GM12873 (cell line): Measurements from ENCODE around the gene SLC2A14.
"Not testable (repeated sequence)": the region's sequence is repeated elsewhere in the genome, so short reads cannot be mapped to it uniquely, and the experiment has no call there.

Experiments used
- CTCF ChIP-seq: IDR thresholded peaks from 2 replicates; pipeline ENCODE4 v1.5.1; 2012; ENCODE audit warnings: low read depth, mild to moderate bottlenecking, moderate library complexity, low read length, control low read depth; ENCODE audit not compliant: insufficient read depth; ENCODE audit errors: missing control alignments

Gene SLC2A14

GRCh38 chr12:7797698-7798398, 74.9 kb downstream of the SLC2A14 start:
- no peak for TF ChIP-seq CTCF

- no peak for TF ChIP-seq CTCF
These were observed 79.5 kb downstream of the SLC2A14 start for GRCh38 chr12:7793211-7793610.

GRCh38 chr12:7788884-7789528, 83.7 kb downstream of the SLC2A14 start, which contains the start of gene NANOG:
Gene NANOG, plus strand, starts transcription at chr12:7789402. Its CDS starts 213 bp downstream, at chr12:7789615.
- TF ChIP-seq CTCF: not testable (repeated sequence)

- TF ChIP-seq CTCF: no peak
These were observed 84.4 kb downstream of the SLC2A14 start for GRCh38 chr12:7788294-7788660.

- no peak for TF ChIP-seq CTCF
These were observed 85.0 kb downstream of the SLC2A14 start for GRCh38 chr12:7787574-7788293.

- TF ChIP-seq CTCF: no peak
These were observed 88.0 kb downstream of the SLC2A14 start for GRCh38 chr12:7784701-7785100.

GRCh38 chr12:7782055-7782454, 90.7 kb downstream of the SLC2A14 start:
- no peak for TF ChIP-seq CTCF
